Measurements from ENCODE around the gene SDE2. TPM values are rescaled to one million over a fixed set of nuclear protein-coding genes. Genes with fewer than 3 reads are reported as not detected.
A peak's percentile ranks its signal among the peaks of the same experiment; 100 is the strongest.
"Not testable (repeated sequence)": the region's sequence is repeated elsewhere in the genome, so short reads cannot be mapped to it uniquely, and the experiment has no call there.

The SDE2 gene
- total RNA-seq, 1 donor = 19.9 TPM

- no peaks in the 10 kb centered on the region for H3K79me2 ChIP-seq (ENCODE audit: insufficient read depth, low read length)
- H3K4me1 ChIP-seq (ENCODE audit: insufficient read depth, low read length) = no peaks in the 10 kb centered on the region
- peak overlapping the region; percentile 68 for H2AFZ ChIP-seq (ENCODE audit: low read length)
- H3K4me2 ChIP-seq (ENCODE audit: insufficient read depth, low read length) = no peak overlapping the region
- no peaks in the 10 kb centered on the region for H3K9me3 ChIP-seq (ENCODE audit: low read depth, low read length)
- no peak for TF ChIP-seq CTCF (IDR thresholded peaks at IDR 0.05; ENCODE audit: extremely low read depth, low read depth, low read length)
- DNase-seq (ENCODE audit: insufficient read length, low spot score, missing footprints) = peak; percentile 81
- no peaks in the 10 kb centered on the region for H3K27me3 ChIP-seq (ENCODE audit: insufficient read depth, low read length)
- H4K20me1 ChIP-seq (ENCODE audit: insufficient read depth, low read length) = no peaks in the 10 kb centered on the region
- no peak overlapping the region for H3K27ac ChIP-seq (ENCODE audit: low read depth, low read length)
- H3K4me3 ChIP-seq (ENCODE audit: insufficient read depth, low read length) = no peak overlapping the region
- no peaks in the 10 kb centered on the region for H3K36me3 ChIP-seq (ENCODE audit: insufficient read depth, low read length)
These were observed 61.8 kb downstream of the SDE2 start for GRCh38 chr1:225937048-225937968.

- Histone ChIP-seq H3K4me1 (ENCODE audit: insufficient read depth, low read length) (no peaks in the 10 kb centered on the region), H3K27me3 (ENCODE audit: insufficient read depth, low read length) (no peaks in the 10 kb centered on the region), H3K79me2 (ENCODE audit: insufficient read depth, low read length) (no peaks in the 10 kb centered on the region), H3K4me3 (ENCODE audit: insufficient read depth, low read length) (no peak overlapping the region), H3K9me3 (ENCODE audit: low read depth, low read length) (no peaks in the 10 kb centered on the region), H3K4me2 (ENCODE audit: insufficient read depth, low read length) (no peak overlapping the region), H3K36me3 (ENCODE audit: insufficient read depth, low read length) (no peaks in the 10 kb centered on the region), H3K27ac (ENCODE audit: low read depth, low read length) (no peak overlapping the region), H2AFZ (ENCODE audit: low read length) (peak overlapping the region; percentile 68), H4K20me1 (ENCODE audit: insufficient read depth, low read length) (no peaks in the 10 kb centered on the region)
- DNase-seq (ENCODE audit: insufficient read length, low spot score, missing footprints) = no peak
- TF ChIP-seq CTCF (IDR thresholded peaks at IDR 0.05; ENCODE audit: extremely low read depth, low read depth, low read length) = no peak
These were observed 62.6 kb downstream of the SDE2 start for GRCh38 chr1:225936523-225936922.

- H3K79me2 ChIP-seq (ENCODE audit: insufficient read depth, low read length); H3K36me3 ChIP-seq (ENCODE audit: insufficient read depth, low read length); H3K4me2 ChIP-seq (ENCODE audit: insufficient read depth, low read length); H3K27me3 ChIP-seq (ENCODE audit: insufficient read depth, low read length); H4K20me1 ChIP-seq (ENCODE audit: insufficient read depth, low read length); H3K4me1 ChIP-seq (ENCODE audit: insufficient read depth, low read length); H3K4me3 ChIP-seq (ENCODE audit: insufficient read depth, low read length); H3K9me3 ChIP-seq (ENCODE audit: low read depth, low read length); H3K27ac ChIP-seq (ENCODE audit: low read depth, low read length); H2AFZ ChIP-seq (ENCODE audit: low read length); DNase-seq (ENCODE audit: insufficient read length, low spot score, missing footprints): not testable (repeated sequence)
These were observed 63.1 kb downstream of the SDE2 start for GRCh38 chr1:225936086-225936485.

GRCh38 chr1:225934711-225935110, 64.4 kb downstream of the SDE2 start:
- Histone ChIP-seq H3K9me3 (ENCODE audit: low read depth, low read length) (no peaks in the 10 kb centered on the region), H2AFZ (ENCODE audit: low read length) (no peak overlapping the region), H3K36me3 (ENCODE audit: insufficient read depth, low read length) (no peaks in the 10 kb centered on the region), H3K4me1 (ENCODE audit: insufficient read depth, low read length) (no peaks in the 10 kb centered on the region), H3K4me3 (ENCODE audit: insufficient read depth, low read length) (no peak overlapping the region), H3K27me3 (ENCODE audit: insufficient read depth, low read length) (no peaks in the 10 kb centered on the region), H4K20me1 (ENCODE audit: insufficient read depth, low read length) (no peaks in the 10 kb centered on the region), H3K4me2 (ENCODE audit: insufficient read depth, low read length) (no peak overlapping the region), H3K27ac (ENCODE audit: low read depth, low read length) (no peak overlapping the region), H3K79me2 (ENCODE audit: insufficient read depth, low read length) (no peaks in the 10 kb centered on the region)
- DNase-seq (ENCODE audit: insufficient read length, low spot score, missing footprints) = no peak
- no peak for TF ChIP-seq CTCF (IDR thresholded peaks at IDR 0.05; ENCODE audit: extremely low read depth, low read depth, low read length)
